ENCODE data around the gene ZNF710. TPM values are rescaled to one million over a fixed set of nuclear protein-coding genes. Genes with fewer than 3 reads are reported as not detected.

ZNF710 gene
- total RNA-seq, 2 donors from 2014 or later: 10.3 to 12.0 TPM

DNA sequence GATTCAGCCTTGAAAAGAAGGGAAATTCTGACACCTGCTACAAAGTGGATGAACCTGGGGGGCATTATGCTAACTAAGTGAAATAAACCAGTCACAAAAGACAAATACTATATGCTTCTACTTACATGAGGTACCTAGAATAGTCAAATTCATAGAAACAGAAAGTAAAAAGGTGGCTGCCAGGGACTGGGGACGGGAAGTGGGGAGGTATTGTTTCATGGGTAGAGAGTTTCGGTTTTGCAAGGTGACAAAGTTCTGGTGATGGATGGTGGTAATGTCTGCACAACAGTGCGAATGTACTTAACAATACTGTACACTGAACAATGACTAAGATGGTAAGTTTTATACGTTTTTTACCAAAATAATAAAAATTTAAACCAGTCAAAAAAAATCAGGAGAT, 96.4 kb downstream of the ZNF710 start:
- Histone ChIP-seq H3K36me3 (no peaks in the 10 kb centered on the region), H3K4me3 (peak overlapping the region; percentile 1), H3K27me3 (replicated peaks; ENCODE audit: insufficient read depth) (no peaks in the 10 kb centered on the region), H3K9me3 (no peaks in the 10 kb centered on the region), H3K4me1 (ENCODE audit: control insufficient read depth in 1 of 2, low read depth in 2 of 2) (peaks cover 24 to 59% of the 10 kb centered on the region in 2 donors), H3K27ac (peak overlapping the region; percentile 17 to 58)
- ATAC-seq (ENCODE audit: insufficient number of reproducible peaks, low FRiP score, low read depth): no peak
- no peak for DNase-seq (ENCODE audit: low spot score)
- TF ChIP-seq, protein P1, sequence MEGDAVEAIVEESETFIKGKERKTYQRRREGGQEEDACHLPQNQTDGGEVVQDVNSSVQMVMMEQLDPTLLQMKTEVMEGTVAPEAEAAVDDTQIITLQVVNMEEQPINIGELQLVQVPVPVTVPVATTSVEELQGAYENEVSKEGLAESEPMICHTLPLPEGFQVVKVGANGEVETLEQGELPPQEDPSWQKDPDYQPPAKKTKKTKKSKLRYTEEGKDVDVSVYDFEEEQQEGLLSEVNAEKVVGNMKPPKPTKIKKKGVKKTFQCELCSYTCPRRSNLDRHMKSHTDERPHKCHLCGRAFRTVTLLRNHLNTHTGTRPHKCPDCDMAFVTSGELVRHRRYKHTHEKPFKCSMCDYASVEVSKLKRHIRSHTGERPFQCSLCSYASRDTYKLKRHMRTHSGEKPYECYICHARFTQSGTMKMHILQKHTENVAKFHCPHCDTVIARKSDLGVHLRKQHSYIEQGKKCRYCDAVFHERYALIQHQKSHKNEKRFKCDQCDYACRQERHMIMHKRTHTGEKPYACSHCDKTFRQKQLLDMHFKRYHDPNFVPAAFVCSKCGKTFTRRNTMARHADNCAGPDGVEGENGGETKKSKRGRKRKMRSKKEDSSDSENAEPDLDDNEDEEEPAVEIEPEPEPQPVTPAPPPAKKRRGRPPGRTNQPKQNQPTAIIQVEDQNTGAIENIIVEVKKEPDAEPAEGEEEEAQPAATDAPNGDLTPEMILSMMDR (IDR thresholded peaks at IDR 0.05): no peak

DNA sequence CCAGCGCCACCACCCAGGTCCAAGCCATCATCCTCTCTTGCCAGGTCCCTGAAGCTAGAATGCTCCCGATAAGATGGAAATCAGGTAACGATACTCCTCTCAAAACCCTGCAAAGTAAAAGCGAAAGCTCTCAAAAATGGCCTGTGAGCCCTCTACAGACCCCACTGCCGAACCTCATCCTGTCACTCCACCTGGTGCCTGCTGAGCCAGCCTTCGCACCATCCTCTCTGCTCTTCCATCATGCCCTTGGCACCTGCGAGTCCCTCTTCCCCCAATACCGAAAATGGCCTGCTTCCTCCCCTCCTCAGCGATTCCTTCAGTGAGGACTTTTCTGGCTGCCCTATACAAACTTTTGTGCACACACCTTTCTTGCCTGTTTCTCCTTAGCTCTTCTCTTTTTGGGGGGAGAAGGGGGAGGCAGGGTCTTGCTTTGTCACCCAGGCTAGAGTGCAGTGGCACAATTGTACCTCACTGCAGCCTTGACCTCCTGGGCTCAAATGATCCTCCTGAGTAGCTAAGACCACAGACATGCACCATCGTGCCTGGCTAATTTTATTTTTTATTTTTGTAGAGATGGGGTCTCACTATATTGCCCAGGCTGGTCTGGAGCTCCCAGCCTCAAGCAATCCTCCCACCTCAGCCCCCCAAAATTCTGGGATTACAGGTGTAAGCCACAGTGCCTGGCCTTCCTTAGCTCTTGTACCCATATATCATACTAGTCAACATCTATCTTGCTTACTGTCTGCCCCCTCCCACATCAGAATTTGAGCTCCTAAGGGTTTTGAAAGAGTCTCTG, 98.1 kb downstream of the ZNF710 start:
- Histone ChIP-seq H3K27me3 (replicated peaks; ENCODE audit: insufficient read depth) (no peaks in the 10 kb centered on the region), H3K9me3 (no peaks in the 10 kb centered on the region), H3K4me3 (no peak overlapping the region), H3K36me3 (no peaks in the 10 kb centered on the region), H3K27ac (peak overlapping the region; percentile 87), H3K4me1 (ENCODE audit: control insufficient read depth in 1 of 2, low read depth in 2 of 2) (peaks cover 24 to 59% of the 10 kb centered on the region in 2 donors)
- DNase-seq (ENCODE audit: low spot score) (no peak), ATAC-seq (ENCODE audit: insufficient number of reproducible peaks, low FRiP score, low read depth) (no peak)
- TF ChIP-seq, protein P1 (IDR thresholded peaks at IDR 0.05): no peak

DNA sequence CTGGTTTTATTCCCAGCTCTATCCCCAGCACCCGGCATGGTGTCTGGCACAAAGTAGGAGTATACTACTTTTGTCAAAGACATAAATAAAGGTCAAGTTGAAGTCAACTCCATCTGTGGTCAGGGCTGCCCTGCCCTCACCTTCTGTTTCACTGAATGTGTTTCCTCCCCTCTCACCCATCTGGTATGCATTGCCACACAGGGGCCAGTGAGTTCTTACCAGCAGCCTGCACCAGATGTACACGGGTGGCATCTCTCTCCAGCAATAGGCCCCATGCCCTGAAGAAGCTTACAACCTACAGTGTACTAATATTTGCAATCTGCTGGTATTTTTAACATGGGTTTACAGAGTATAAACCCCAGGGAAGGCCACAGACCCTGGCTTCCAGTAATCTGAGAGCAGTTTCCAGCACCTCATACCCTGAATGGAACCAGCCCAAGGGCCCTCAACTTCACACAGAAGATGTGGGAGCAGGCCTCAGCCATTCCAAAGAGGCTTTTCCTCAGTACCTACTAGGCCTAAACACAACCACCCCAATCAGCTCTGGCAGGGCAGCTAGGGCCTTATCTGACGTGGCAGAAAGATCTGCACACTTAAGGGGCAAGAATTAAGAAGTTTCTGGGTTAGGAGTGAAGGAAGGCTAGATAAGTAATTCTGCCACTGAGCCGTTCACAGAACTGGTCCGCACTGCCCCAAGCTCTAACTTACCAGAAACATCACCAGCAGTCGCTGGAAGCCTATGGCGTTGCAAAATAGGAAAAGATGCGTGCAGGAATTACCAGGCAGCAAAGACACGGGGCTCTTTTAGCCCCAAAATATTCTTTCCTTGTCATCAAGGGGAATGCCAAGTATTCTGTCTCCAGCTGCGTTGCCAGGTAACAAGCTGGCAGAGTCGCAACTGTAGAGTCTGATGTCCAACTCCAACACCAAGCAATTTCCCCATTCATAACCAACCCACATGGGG, 99.0 kb downstream of the ZNF710 start:
- ATAC-seq (ENCODE audit: insufficient number of reproducible peaks, low FRiP score, low read depth): no peak
- H3K4me1 ChIP-seq (ENCODE audit: control insufficient read depth in 1 of 2, low read depth in 2 of 2): peaks cover 24 to 55% of the 10 kb centered on the region in 2 donors
- no peaks in the 10 kb centered on the region for H3K27me3 ChIP-seq (replicated peaks; ENCODE audit: insufficient read depth)
- TF ChIP-seq, protein P1 (IDR thresholded peaks at IDR 0.05): no peak
- no peaks in the 10 kb centered on the region for H3K9me3 ChIP-seq
- no peaks in the 10 kb centered on the region for H3K36me3 ChIP-seq
- DNase-seq (ENCODE audit: low spot score): no peak
- peak overlapping the region; percentile 91 for H3K4me3 ChIP-seq
- H3K27ac ChIP-seq: peak overlapping the region; percentile 87

DNA sequence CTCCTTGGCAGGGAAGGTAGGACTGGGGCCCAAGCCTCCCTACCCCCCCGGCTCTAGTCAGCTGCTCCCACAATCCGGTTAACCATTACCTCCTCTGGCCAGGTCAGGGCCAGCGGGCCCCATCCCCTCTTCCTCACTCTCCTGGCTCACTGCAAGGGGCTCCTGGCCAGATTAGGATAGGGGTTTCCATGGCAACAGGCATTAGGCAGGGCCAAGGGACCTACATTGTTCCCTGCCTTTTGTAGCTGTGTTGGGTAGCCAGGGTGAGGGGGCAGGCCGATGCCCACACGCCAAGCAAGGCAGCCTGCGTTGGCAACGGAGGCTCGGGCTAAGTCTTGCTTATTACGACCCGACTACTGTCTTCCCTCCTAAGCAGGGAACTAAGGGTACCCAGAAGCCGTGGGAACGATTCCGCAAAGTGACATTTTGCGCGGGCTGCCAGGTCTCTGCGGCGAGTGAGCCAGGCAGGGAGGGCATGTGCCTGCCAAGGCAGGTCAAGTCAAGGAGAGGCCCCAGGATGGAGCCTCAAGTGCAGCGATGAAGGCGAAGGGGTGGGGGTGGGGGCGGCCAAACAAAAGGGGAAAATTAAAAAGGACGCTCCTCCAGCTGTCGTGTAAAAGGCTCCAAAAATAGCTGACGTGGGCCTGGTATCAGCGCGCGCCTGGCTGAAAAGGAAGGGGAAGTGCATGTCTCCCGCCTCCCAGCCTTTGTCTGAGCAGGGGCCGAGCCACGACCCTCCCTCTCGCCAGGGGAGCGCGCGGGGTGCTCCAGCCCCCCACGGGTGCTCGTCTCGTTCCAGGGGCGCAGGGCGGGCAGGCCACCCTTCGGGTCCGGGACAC, 100.2 kb downstream of the ZNF710 start:
- no peak for ATAC-seq (ENCODE audit: insufficient number of reproducible peaks, low FRiP score, low read depth)
- DNase-seq (ENCODE audit: low spot score): no peak
- Histone ChIP-seq H3K9me3 (no peaks in the 10 kb centered on the region), H3K27ac (peak overlapping the region; percentile 87), H3K36me3 (no peaks in the 10 kb centered on the region), H3K4me1 (ENCODE audit: control insufficient read depth in 1 of 2, low read depth in 2 of 2) (peaks cover 26 to 50% of the 10 kb centered on the region in 2 donors), H3K4me3 (peak overlapping the region; percentile 91), H3K27me3 (replicated peaks; ENCODE audit: insufficient read depth) (no peaks in the 10 kb centered on the region)
- TF ChIP-seq, protein P1 (IDR thresholded peaks at IDR 0.05): no peak
